CD4-positive, alpha-beta T cell treated with Interleukin-4 for 4 hours (primary cell): ENCODE results near the gene FAM83E.

Source experiments
- DNase-seq: peaks from one replicate; pipeline ENCODE4 v3.0.0-alpha.2; 2020

FAM83E gene

GRCh38 chr19:48571378-48572162 is 43.3 kb downstream of the FAM83E start:
- DNase-seq, result no peak

GRCh38 chr19:48569814-48570213 is 45.1 kb downstream of the FAM83E start:
- no peak for DNase-seq

DNA sequence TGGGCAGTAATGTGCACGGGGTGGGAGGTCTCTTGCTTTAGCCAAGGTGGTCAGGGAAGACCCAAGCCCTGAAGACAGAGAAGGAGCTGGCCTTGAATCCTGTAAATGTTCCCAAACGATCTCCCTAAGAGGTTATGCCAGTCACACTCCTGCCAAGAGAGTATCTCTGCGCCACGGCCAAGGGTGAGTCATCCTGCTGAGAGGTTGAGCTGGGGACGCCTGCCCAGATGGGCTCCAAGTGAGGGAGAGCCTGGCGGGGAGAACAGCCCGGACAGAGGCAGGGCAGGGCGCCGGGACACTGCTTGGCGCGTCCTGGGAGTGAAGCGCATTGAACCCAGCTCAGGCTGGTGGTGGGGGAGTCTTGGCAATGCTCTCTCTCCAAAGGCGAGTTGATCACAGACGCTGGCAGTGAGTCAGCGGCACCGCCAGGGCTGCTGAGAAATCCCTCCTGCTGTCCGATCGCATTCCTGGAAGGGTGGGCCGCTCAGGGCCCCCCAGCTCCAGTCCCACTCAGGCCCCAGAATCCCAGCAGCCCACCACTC is 46.5 kb downstream of the FAM83E start:
- DNase-seq, result no peak

- DNase-seq, result no peak
These were observed 49.8 kb downstream of the FAM83E start for GRCh38 chr19:48565090-48565489.
